HG02970 (cell line): Measurements from ENCODE around the gene MEI1.
"Not testable (repeated sequence)": the region's sequence is repeated elsewhere in the genome, so short reads cannot be mapped to it uniquely, and the experiment has no call there.

ENCODE experiments used
- ATAC-seq: cut with Tn5 transposase; IDR thresholded peaks from one replicate; pipeline ENCODE4 v1.9.1; 2021; ENCODE audit warnings: mild to moderate bottlenecking, moderate library complexity, moderate number of reproducible peaks; ENCODE audit not compliant: unreplicated experiment, low FRiP score

MEI1 gene

GRCh38 chr22:41833369-41834004 lies 134.2 kb downstream of the MEI1 start:
- ATAC-seq = peak; percentile 25

- ATAC-seq = no peak
Observed at GRCh38 chr22:41834005-41834944, 135.0 kb downstream of the MEI1 start.

- ATAC-seq = not testable (repeated sequence)
Observed at GRCh38 chr22:41835462-41835861, 136.2 kb downstream of the MEI1 start.

- no peak for ATAC-seq
Observed at GRCh38 chr22:41836551-41836950, 137.2 kb downstream of the MEI1 start.

GRCh38 chr22:41838842-41839618 lies 139.7 kb downstream of the MEI1 start:
- no peak for ATAC-seq

- ATAC-seq = no peak
Observed at GRCh38 chr22:41840216-41840615, 140.9 kb downstream of the MEI1 start.

GRCh38 chr22:41841085-41841712 lies 141.9 kb downstream of the MEI1 start:
- no peak for ATAC-seq

- no peak for ATAC-seq
Observed at GRCh38 chr22:41842996-41843970, 144.0 kb downstream of the MEI1 start.

GRCh38 chr22:41844036-41844435 lies 144.7 kb downstream of the MEI1 start:
- no peak for ATAC-seq

- ATAC-seq = no peak
Observed at GRCh38 chr22:41844513-41844912, 145.2 kb downstream of the MEI1 start.

GRCh38 chr22:41845380-41846267 lies 146.3 kb downstream of the MEI1 start:
- no peak for ATAC-seq

- ATAC-seq = no peak
Observed at GRCh38 chr22:41846268-41846987, 147.1 kb downstream of the MEI1 start.

GRCh38 chr22:41847300-41847699 lies 148.0 kb downstream of the MEI1 start:
- no peak for ATAC-seq

- no peak for ATAC-seq
Observed at GRCh38 chr22:41848468-41848867, 149.2 kb downstream of the MEI1 start.
